ENCODE results near the gene SMTN. TPM values are rescaled to one million over a fixed set of nuclear protein-coding genes. Genes with fewer than 3 reads are reported as not detected.

The SMTN gene
- total RNA-seq, 1 donor from 2014 or later, result 51.7 TPM

GRCh38 chr22:31139066-31139465, 57.9 kb downstream of the SMTN start:
- no peak for TF ChIP-seq CTCF (IDR thresholded peaks at IDR 0.05; ENCODE audit: insufficient read depth, low read length, poor library complexity, severe bottlenecking)
- Histone ChIP-seq H3K4me3 (ENCODE audit: low read depth, low read length) (no peak overlapping the region), H3K36me3 (ENCODE audit: control insufficient read depth, insufficient read depth, low read length) (no peaks in the 10 kb centered on the region), H3K27me3 (ENCODE audit: control insufficient read depth, insufficient read depth, low read length) (peaks cover 33% of the 10 kb centered on the region)
- DNase-seq (ENCODE audit: low read depth), result no peak

GRCh38 chr22:31139866-31140716, 59.0 kb downstream of the SMTN start, which contains the start of gene PLA2G3:
Gene PLA2G3, minus strand, starts transcription at chr22:31140508. Its CDS starts 154 bp downstream, at chr22:31140354.
- no peaks in the 10 kb centered on the region for H3K36me3 ChIP-seq (ENCODE audit: control insufficient read depth, insufficient read depth, low read length)
- H3K4me3 ChIP-seq (ENCODE audit: low read depth, low read length), result no peak within 1 kb of the TSS
- DNase-seq (ENCODE audit: low read depth), result no peak
- H3K27me3 ChIP-seq (ENCODE audit: control insufficient read depth, insufficient read depth, low read length), result peaks cover 33% of the 10 kb centered on the region
- no peak for TF ChIP-seq CTCF (IDR thresholded peaks at IDR 0.05; ENCODE audit: insufficient read depth, low read length, poor library complexity, severe bottlenecking)

- DNase-seq (ENCODE audit: low read depth), result no peak
- Histone ChIP-seq H3K4me3 (ENCODE audit: low read depth, low read length) (no peak overlapping the region), H3K27me3 (ENCODE audit: control insufficient read depth, insufficient read depth, low read length) (peaks cover 33% of the 10 kb centered on the region), H3K36me3 (ENCODE audit: control insufficient read depth, insufficient read depth, low read length) (no peaks in the 10 kb centered on the region)
- no peak for TF ChIP-seq CTCF (IDR thresholded peaks at IDR 0.05; ENCODE audit: insufficient read depth, low read length, poor library complexity, severe bottlenecking)
Measured at GRCh38 chr22:31140746-31141145, 59.6 kb downstream of the SMTN start.

DNA sequence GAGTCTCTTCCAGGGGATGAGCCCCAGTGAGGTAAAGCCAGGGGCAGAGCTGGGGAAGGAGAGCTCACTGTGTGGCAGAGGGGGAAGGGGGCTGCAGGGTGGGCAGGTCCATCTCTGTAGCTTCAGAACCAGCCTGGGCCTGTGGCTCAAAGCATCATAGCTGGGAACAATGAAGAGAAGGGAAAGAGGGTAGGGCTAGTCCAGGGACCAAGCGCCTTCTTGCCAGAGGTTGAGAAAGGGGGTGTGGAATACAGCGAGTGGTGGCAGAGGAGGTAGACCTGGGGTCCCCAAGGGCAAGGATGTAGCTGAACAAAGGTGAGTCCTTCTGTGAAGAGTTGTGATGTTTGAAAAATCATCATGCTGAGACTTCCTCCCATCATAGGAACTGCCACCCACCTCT, 60.4 kb downstream of the SMTN start:
- TF ChIP-seq CTCF (IDR thresholded peaks at IDR 0.05; ENCODE audit: insufficient read depth, low read length, poor library complexity, severe bottlenecking), result no peak
- Histone ChIP-seq H3K27me3 (ENCODE audit: control insufficient read depth, insufficient read depth, low read length) (peaks cover 33% of the 10 kb centered on the region), H3K36me3 (ENCODE audit: control insufficient read depth, insufficient read depth, low read length) (no peaks in the 10 kb centered on the region), H3K4me3 (ENCODE audit: low read depth, low read length) (no peak overlapping the region)
- no peak for DNase-seq (ENCODE audit: low read depth)

GRCh38 chr22:31142285-31142684, 61.2 kb downstream of the SMTN start:
- no peaks in the 10 kb centered on the region for H3K36me3 ChIP-seq (ENCODE audit: control insufficient read depth, insufficient read depth, low read length)
- H3K27me3 ChIP-seq (ENCODE audit: control insufficient read depth, insufficient read depth, low read length), result peaks cover 33% of the 10 kb centered on the region
- TF ChIP-seq CTCF (IDR thresholded peaks at IDR 0.05; ENCODE audit: insufficient read depth, low read length, poor library complexity, severe bottlenecking), result no peak
- H3K4me3 ChIP-seq (ENCODE audit: low read depth, low read length), result no peak overlapping the region
- no peak for DNase-seq (ENCODE audit: low read depth)
